Ishikawa (cell line): ENCODE data around the gene MAGEA9.

Experiments used
- FOXM1 ChIP-seq: IDR thresholded peaks from 2 replicates; pipeline ENCODE4 v1.6.1; 2012; ENCODE audit warnings: low read depth, borderline replicate concordance
- TAF1 ChIP-seq: IDR thresholded peaks from 2 replicates; pipeline ENCODE4 v1.6.1; 2012; ENCODE audit warnings: low read depth, mild to moderate bottlenecking
- ZBTB7A ChIP-seq: IDR thresholded peaks from 2 replicates; pipeline ENCODE4 v1.6.1; 2012; ENCODE audit warnings: low read depth

GRCh38 chrX:149803458-149804062, 21.8 kb downstream of the MAGEA9 start:
- TF ChIP-seq FOXM1 (no peak), TAF1 (no peak), ZBTB7A (no peak)
